Activated CD8-positive, alpha-beta memory T cell treated with anti-CD3 and anti-CD28 coated beads, Interleukin-2, amount 50 U/mL, for 1 hour (primary cell): ENCODE data around the gene ZDHHC9.

Source experiments
- DNase-seq: peaks from one replicate; pipeline ENCODE4 v3.0.0-alpha.2; 2020; ENCODE audit errors: extremely low read depth

ZDHHC9 gene

GRCh38 chrX:129763666-129764065 is 80.0 kb downstream of the ZDHHC9 start:
- no peak for DNase-seq

- no peak for DNase-seq
Observed at GRCh38 chrX:129762448-129762847, 81.2 kb downstream of the ZDHHC9 start.

GRCh38 chrX:129761596-129761995 is 82.1 kb downstream of the ZDHHC9 start:
- no peak for DNase-seq

- no peak for DNase-seq
Observed at GRCh38 chrX:129760981-129761380, 82.7 kb downstream of the ZDHHC9 start.

GRCh38 chrX:129760155-129760554 is 83.5 kb downstream of the ZDHHC9 start:
- DNase-seq, result no peak

- DNase-seq, result no peak
Observed at GRCh38 chrX:129759576-129760061, 84.1 kb downstream of the ZDHHC9 start.

GRCh38 chrX:129755779-129756650 is 87.7 kb downstream of the ZDHHC9 start:
- no peak for DNase-seq

- no peak for DNase-seq
Observed at GRCh38 chrX:129754056-129755024, 89.3 kb downstream of the ZDHHC9 start.
